IPS DF 19.7 (cell line): ENCODE measurements around the gene CPNE9.
A peak's percentile ranks its signal among the peaks of the same experiment; 100 is the strongest.

Experiments
- DNase-seq: peaks from one replicate; pipeline ENCODE4 v3.0.0-alpha.2; 2013; ENCODE audit warnings: low read depth, low spot score

Gene CPNE9

GRCh38 chr3:9686703-9687102 is 16.9 kb upstream of the CPNE9 start:
- no peak for DNase-seq

- DNase-seq = no peak
Observed at GRCh38 chr3:9687514-9687913, 16.1 kb upstream of the CPNE9 start.

GRCh38 chr3:9688961-9689360 is 14.7 kb upstream of the CPNE9 start:
- DNase-seq = no peak

- DNase-seq = no peak
Observed at GRCh38 chr3:9689757-9690156, 13.9 kb upstream of the CPNE9 start.

GRCh38 chr3:9690451-9691450 is 12.9 kb upstream of the CPNE9 start:
- no peak for DNase-seq

GRCh38 chr3:9691636-9692035 is 12.0 kb upstream of the CPNE9 start:
- no peak for DNase-seq

GRCh38 chr3:9692416-9692815 is 11.2 kb upstream of the CPNE9 start:
- no peak for DNase-seq

- no peak for DNase-seq
Observed at GRCh38 chr3:9695345-9695744, 8.3 kb upstream of the CPNE9 start.

- DNase-seq = no peak
Observed at GRCh38 chr3:9695746-9696145, 7.9 kb upstream of the CPNE9 start.

- DNase-seq = no peak
Observed at GRCh38 chr3:9696480-9697220, 7.0 kb upstream of the CPNE9 start.

GRCh38 chr3:9697892-9698291 is 5.7 kb upstream of the CPNE9 start:
- DNase-seq = no peak

GRCh38 chr3:9698293-9698692 is 5.3 kb upstream of the CPNE9 start:
- no peak for DNase-seq

GRCh38 chr3:9700536-9700935 is 3.1 kb upstream of the CPNE9 start:
- no peak for DNase-seq

GRCh38 chr3:9701006-9701405 is 2.6 kb upstream of the CPNE9 start:
- no peak for DNase-seq

- no peak for DNase-seq
Observed at GRCh38 chr3:9701711-9702110, 1.9 kb upstream of the CPNE9 start.

GRCh38 chr3:9703240-9703639 is 393 bp upstream of the CPNE9 start:
- no peak for DNase-seq

- DNase-seq = peak; percentile 84
Observed at GRCh38 chr3:9704347-9705322, 1.0 kb downstream of the CPNE9 start.

GRCh38 chr3:9710174-9710739 is 6.6 kb downstream of the CPNE9 start:
- DNase-seq = no peak

- DNase-seq = no peak
Observed at GRCh38 chr3:9712415-9712814, 8.8 kb downstream of the CPNE9 start.

- DNase-seq = no peak
Observed at GRCh38 chr3:9713142-9713541, 9.5 kb downstream of the CPNE9 start.

- no peak for DNase-seq
Observed at GRCh38 chr3:9715136-9715535, 11.5 kb downstream of the CPNE9 start.
